ENCODE results near the gene DENND5B. TPM values are rescaled to one million over a fixed set of nuclear protein-coding genes. Genes with fewer than 3 reads are reported as not detected.
A peak's percentile ranks its signal among the peaks of the same experiment; 100 is the strongest.
"Not testable (repeated sequence)": the region's sequence is repeated elsewhere in the genome, so short reads cannot be mapped to it uniquely, and the experiment has no call there.

DENND5B gene
- total and polyA plus RNA-seq, 5 donors = 9.6 to 38.7 (median 37.1) TPM

GRCh38 chr12:31406345-31406744, 184.6 kb downstream of the DENND5B start:
- 69% methylated on average over 1 of the region's 1 CpG for WGBS
- no peak overlapping the region for H3K4me3 ChIP-seq (ENCODE audit: low read length)
- H3K27me3 ChIP-seq (ENCODE audit: control insufficient read depth, insufficient read depth) = no peaks in the 10 kb centered on the region
- intact Hi-C loops (cut with DNase I) = loop anchor here in 1 of 4 donors (10.0 kb wide), 1 partner anchor 928 kb away; no protein-coding TSS in a partner anchor
- H3K4me1 ChIP-seq (ENCODE audit: control insufficient read depth, insufficient read depth, low read length) = no peaks in the 10 kb centered on the region
- ATAC-seq (no peak), DNase-seq (no peak)
- no peaks in the 10 kb centered on the region for H3K9me3 ChIP-seq (ENCODE audit: control insufficient read depth, low read length)
- H3K27ac ChIP-seq (ENCODE audit: low read length) = no peak overlapping the region

- H3K4me3 ChIP-seq (ENCODE audit: low read length) = no peak overlapping the region
- 87% methylated on average over 8 of the region's 8 CpGs for WGBS
- DNase-seq (no peak), ATAC-seq (no peak)
- no peaks in the 10 kb centered on the region for H3K4me1 ChIP-seq (ENCODE audit: control insufficient read depth, insufficient read depth, low read length)
- H3K9me3 ChIP-seq (ENCODE audit: control insufficient read depth, low read length) = no peaks in the 10 kb centered on the region
- no peaks in the 10 kb centered on the region for H3K27me3 ChIP-seq (ENCODE audit: control insufficient read depth, insufficient read depth)
- H3K27ac ChIP-seq (ENCODE audit: low read length) = no peak overlapping the region
- intact Hi-C loops (cut with DNase I) = loop anchor here in 1 of 4 donors (10.0 kb wide), 1 partner anchor 930 kb away; no protein-coding TSS in a partner anchor
These were observed 185.9 kb downstream of the DENND5B start for GRCh38 chr12:31405021-31405420.

GRCh38 chr12:31403099-31403607, 187.8 kb downstream of the DENND5B start:
- peak in 2 of 3 donors; percentile 24 to 60 for DNase-seq
- 16% methylated on average over 7 of the region's 7 CpGs for WGBS

GRCh38 chr12:31393004-31393550, 197.9 kb downstream of the DENND5B start:
- Histone ChIP-seq H3K9me3 (ENCODE audit: control insufficient read depth, low read length) (no peaks in the 10 kb centered on the region), H3K27ac (ENCODE audit: low read length) (no peak overlapping the region), H3K27me3 (ENCODE audit: control insufficient read depth, insufficient read depth) (no peaks in the 10 kb centered on the region), H3K4me1 (ENCODE audit: control insufficient read depth, insufficient read depth, low read length) (no peaks in the 10 kb centered on the region), H3K4me3 (ENCODE audit: low read length) (no peak overlapping the region)
- whole genome bisulfite sequencing = 93% methylated on average over 5 of the region's 5 CpGs
- DNase-seq (no peak), ATAC-seq (no peak)
- intact Hi-C loops (cut with DNase I) = no loop called here

More at GRCh38 chr12:31403099-31403607, 187.8 kb downstream of the DENND5B start:
- H3K27me3 ChIP-seq (ENCODE audit: control insufficient read depth, insufficient read depth); H3K4me1 ChIP-seq (ENCODE audit: control insufficient read depth, insufficient read depth, low read length); H3K27ac ChIP-seq (ENCODE audit: low read length); H3K9me3 ChIP-seq (ENCODE audit: control insufficient read depth, low read length); H3K4me3 ChIP-seq (ENCODE audit: low read length): not testable (repeated sequence)
- intact Hi-C loops (cut with DNase I) = loop anchor here (1.0 to 10.0 kb wide), 4 partner anchors 229 to 932 kb away; no protein-coding TSS in a partner anchor
- ATAC-seq = peak; percentile 96 to 97

- DNase-seq = no peak
- Histone ChIP-seq H3K9me3 (ENCODE audit: control insufficient read depth, low read length) (no peaks in the 10 kb centered on the region), H3K27ac (ENCODE audit: low read length) (no peak overlapping the region), H3K4me3 (ENCODE audit: low read length) (no peak overlapping the region), H3K4me1 (ENCODE audit: control insufficient read depth, insufficient read depth, low read length) (no peaks in the 10 kb centered on the region), H3K27me3 (ENCODE audit: control insufficient read depth, insufficient read depth) (no peaks in the 10 kb centered on the region)
- intact Hi-C loops (cut with DNase I) = no loop called here
- WGBS = 71% methylated on average over 2 of the region's 2 CpGs
- no peak for ATAC-seq
These were observed 199.9 kb downstream of the DENND5B start for GRCh38 chr12:31390991-31391390.

GRCh38 chr12:31388713-31389112, 202.2 kb downstream of the DENND5B start:
- intact Hi-C loops (cut with DNase I) = no loop called here
- H3K4me3 ChIP-seq (ENCODE audit: low read length) = no peak overlapping the region
- no peaks in the 10 kb centered on the region for H3K9me3 ChIP-seq (ENCODE audit: control insufficient read depth, low read length)
- no peak overlapping the region for H3K27ac ChIP-seq (ENCODE audit: low read length)
- H3K27me3 ChIP-seq (ENCODE audit: control insufficient read depth, insufficient read depth) = no peaks in the 10 kb centered on the region
- 89% methylated on average over 4 of the region's 4 CpGs for WGBS
- no peaks in the 10 kb centered on the region for H3K4me1 ChIP-seq (ENCODE audit: control insufficient read depth, insufficient read depth, low read length)
- DNase-seq (no peak), ATAC-seq (no peak)

- DNase-seq (no peak), ATAC-seq (no peak)
- no peak overlapping the region for H3K27ac ChIP-seq (ENCODE audit: low read length)
- no peaks in the 10 kb centered on the region for H3K9me3 ChIP-seq (ENCODE audit: control insufficient read depth, low read length)
- intact Hi-C loops (cut with DNase I) = no loop called here
- no peak overlapping the region for H3K4me3 ChIP-seq (ENCODE audit: low read length)
- 75% methylated on average over 8 of the region's 8 CpGs for WGBS
- no peaks in the 10 kb centered on the region for H3K27me3 ChIP-seq (ENCODE audit: control insufficient read depth, insufficient read depth)
- no peaks in the 10 kb centered on the region for H3K4me1 ChIP-seq (ENCODE audit: control insufficient read depth, insufficient read depth, low read length)
These were observed 203.5 kb downstream of the DENND5B start for GRCh38 chr12:31387466-31387865.

GRCh38 chr12:31387011-31387410, 203.9 kb downstream of the DENND5B start:
- Histone ChIP-seq H3K4me3 (ENCODE audit: low read length) (no peak overlapping the region), H3K4me1 (ENCODE audit: control insufficient read depth, insufficient read depth, low read length) (no peaks in the 10 kb centered on the region), H3K27me3 (ENCODE audit: control insufficient read depth, insufficient read depth) (no peaks in the 10 kb centered on the region), H3K27ac (ENCODE audit: low read length) (no peak overlapping the region), H3K9me3 (ENCODE audit: control insufficient read depth, low read length) (no peaks in the 10 kb centered on the region)
- DNase-seq (no peak), ATAC-seq (no peak)
- WGBS = 52% methylated on average over 2 of the region's 2 CpGs
- intact Hi-C loops (cut with DNase I) = no loop called here

GRCh38 chr12:31386364-31386777, 204.6 kb downstream of the DENND5B start:
- Histone ChIP-seq H3K4me1 (ENCODE audit: control insufficient read depth, insufficient read depth, low read length) (no peaks in the 10 kb centered on the region), H3K9me3 (ENCODE audit: control insufficient read depth, low read length) (no peaks in the 10 kb centered on the region), H3K27me3 (ENCODE audit: control insufficient read depth, insufficient read depth) (no peaks in the 10 kb centered on the region), H3K4me3 (ENCODE audit: low read length) (no peak overlapping the region), H3K27ac (ENCODE audit: low read length) (no peak overlapping the region)
- intact Hi-C loops (cut with DNase I) = no loop called here
- no peak for DNase-seq
- WGBS = 53% methylated on average over 2 of the region's 2 CpGs
- ATAC-seq = no peak

- H3K27me3 ChIP-seq (ENCODE audit: control insufficient read depth, insufficient read depth); H3K27ac ChIP-seq (ENCODE audit: low read length); H3K4me3 ChIP-seq (ENCODE audit: low read length); H3K4me1 ChIP-seq (ENCODE audit: control insufficient read depth, insufficient read depth, low read length); intact Hi-C loops (cut with DNase I); DNase-seq; H3K9me3 ChIP-seq (ENCODE audit: control insufficient read depth, low read length); ATAC-seq: not testable (repeated sequence)
- 84% methylated on average over 8 of the region's 8 CpGs for WGBS
These were observed 213.7 kb downstream of the DENND5B start for GRCh38 chr12:31377210-31377609.

GRCh38 chr12:31375422-31375821, 215.5 kb downstream of the DENND5B start:
- H3K4me1 ChIP-seq (ENCODE audit: control insufficient read depth, insufficient read depth, low read length); H3K4me3 ChIP-seq (ENCODE audit: low read length); intact Hi-C loops (cut with DNase I); H3K27me3 ChIP-seq (ENCODE audit: control insufficient read depth, insufficient read depth); H3K9me3 ChIP-seq (ENCODE audit: control insufficient read depth, low read length); DNase-seq; H3K27ac ChIP-seq (ENCODE audit: low read length); ATAC-seq: not testable (repeated sequence)
- whole genome bisulfite sequencing = 85% methylated on average over 6 of the region's 6 CpGs

- ATAC-seq (no peak), DNase-seq (no peak)
- H3K27me3 ChIP-seq (ENCODE audit: control insufficient read depth, insufficient read depth) = no peaks in the 10 kb centered on the region
- H3K4me3 ChIP-seq (ENCODE audit: low read length) = no peak overlapping the region
- H3K9me3 ChIP-seq (ENCODE audit: control insufficient read depth, low read length) = no peaks in the 10 kb centered on the region
- no peaks in the 10 kb centered on the region for H3K4me1 ChIP-seq (ENCODE audit: control insufficient read depth, insufficient read depth, low read length)
- WGBS = 96% methylated on average over 2 of the region's 2 CpGs
- intact Hi-C loops (cut with DNase I) = no loop called here
- no peak overlapping the region for H3K27ac ChIP-seq (ENCODE audit: low read length)
These were observed 219.7 kb downstream of the DENND5B start for GRCh38 chr12:31371256-31371620.
